NOMO-1 treated with DMSO at 0.1 percent for 48 hours (cell line): ENCODE measurements around the gene TIMM17A.

Source experiments
- DNase-seq: peaks from one replicate; lab custom pipeline; 2025; ENCODE audit not compliant: unreplicated experiment; lab: John Stamatoyannopoulos, UW

TIMM17A gene

DNA sequence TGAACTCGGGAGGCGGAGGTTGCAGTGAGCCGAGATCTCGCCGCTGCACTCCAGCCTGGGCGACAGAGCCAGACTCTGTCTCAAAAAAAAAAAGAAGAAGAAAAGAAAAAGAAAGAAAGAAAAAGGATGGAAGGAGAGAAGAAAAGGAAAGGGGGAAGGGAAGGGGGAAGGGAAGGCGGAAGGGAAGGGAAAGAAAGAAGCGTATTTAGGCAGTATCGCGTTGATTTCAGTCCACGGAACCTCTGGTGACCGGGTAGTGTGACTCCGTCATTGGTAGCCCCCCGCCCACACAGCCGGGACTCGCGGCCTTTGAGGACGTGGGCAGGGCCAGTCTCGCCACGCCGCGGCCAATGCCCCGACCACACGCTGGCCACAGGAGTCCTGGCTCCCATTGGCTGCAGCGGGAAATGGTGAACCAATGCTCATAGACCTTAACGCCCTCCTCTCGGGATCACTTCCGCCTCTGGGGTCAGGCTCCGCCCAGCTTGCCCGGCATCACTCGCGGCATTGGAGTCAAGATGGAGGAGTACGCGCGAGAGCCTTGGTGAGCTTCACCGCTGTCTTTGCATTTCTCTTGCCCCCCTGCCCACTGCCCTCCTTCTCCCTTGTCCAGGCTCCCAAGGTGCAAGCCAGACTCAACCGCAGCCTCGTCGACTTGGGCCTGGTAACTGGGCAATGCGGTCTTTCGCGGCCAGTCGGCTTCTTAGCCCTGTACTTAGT is at the start of gene TIMM17A:
TIMM17A (plus strand) TSS at position 495 of the 720 bp plus-strand sequence; CDS start at position 519, 24 bp downstream.
- DNase-seq = peak; percentile 98

DNA sequence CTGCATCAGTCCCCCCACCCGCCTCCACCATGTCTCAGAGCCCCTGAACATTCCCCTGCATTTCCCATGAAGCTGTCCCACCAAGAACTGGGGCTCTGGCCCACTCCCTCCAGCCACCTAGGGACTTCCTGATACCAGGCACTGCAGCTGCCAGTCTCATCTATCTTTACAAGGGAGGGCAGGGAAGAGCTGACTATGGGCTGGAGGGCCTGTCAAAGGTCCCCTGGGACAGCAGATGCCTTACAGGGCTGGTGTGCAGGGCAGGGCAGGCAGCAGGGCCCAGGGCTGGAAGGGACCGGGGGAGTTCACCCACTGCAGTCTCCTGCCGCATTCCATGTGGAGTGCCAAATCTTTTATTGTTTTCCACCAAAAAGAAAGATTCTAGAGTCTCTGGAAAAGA is 49.0 kb upstream of the TIMM17A start:
- no peak for DNase-seq

DNA sequence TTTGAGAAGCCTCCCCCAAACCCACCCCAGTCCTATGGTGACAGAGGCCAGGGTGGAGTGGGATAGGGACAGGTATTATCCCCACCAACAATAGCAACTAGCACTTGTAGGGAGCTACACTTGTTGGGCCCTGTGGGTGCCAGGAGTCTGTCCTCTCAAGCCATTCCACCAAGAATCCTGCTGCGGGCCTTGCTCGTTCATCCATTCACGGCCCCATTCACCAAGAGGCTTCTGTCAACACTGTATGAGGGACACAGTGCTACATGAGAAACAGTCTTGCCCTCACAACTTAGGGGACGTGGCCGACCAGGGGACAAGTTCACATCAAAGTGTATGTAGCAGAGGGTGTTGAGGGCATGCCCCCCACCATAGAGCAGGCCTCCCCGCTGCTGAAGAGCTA is 47.7 kb upstream of the TIMM17A start:
- no peak for DNase-seq

DNA sequence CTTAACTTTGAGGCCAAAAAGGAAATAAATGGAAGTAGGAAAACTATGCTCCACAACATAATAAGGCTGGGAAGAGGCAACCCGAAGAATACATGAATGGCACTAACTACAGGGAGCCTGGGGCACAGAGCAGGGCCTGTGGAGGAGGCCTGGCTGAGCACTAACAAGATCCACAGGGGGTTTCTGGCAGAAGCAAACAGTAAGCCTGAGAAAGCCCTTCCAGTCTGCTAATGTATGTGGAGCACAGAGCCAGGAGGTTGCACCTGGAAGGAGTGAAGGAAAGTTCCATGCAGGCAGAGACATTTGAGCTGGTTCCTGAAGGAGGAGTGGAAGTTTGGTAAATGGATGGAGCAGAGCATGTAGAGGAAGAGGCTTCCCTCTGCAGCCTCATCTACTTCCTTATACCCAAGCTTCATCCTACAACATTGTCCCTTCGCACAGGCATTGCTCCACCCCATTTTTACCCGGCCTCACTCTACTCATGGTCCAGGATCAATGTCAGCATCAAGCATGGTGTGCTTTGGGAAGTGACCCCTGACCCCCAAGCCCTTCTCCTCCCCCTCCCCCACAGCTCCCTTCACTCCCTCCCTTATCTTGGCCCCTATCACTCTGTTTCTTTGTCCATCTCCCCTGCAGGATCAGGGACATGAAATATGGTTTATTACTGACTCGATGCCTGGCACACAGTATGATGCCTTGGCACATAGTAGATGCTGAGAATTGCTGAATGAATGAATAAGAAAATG is 43.3 kb upstream of the TIMM17A start:
- no peak for DNase-seq

DNA sequence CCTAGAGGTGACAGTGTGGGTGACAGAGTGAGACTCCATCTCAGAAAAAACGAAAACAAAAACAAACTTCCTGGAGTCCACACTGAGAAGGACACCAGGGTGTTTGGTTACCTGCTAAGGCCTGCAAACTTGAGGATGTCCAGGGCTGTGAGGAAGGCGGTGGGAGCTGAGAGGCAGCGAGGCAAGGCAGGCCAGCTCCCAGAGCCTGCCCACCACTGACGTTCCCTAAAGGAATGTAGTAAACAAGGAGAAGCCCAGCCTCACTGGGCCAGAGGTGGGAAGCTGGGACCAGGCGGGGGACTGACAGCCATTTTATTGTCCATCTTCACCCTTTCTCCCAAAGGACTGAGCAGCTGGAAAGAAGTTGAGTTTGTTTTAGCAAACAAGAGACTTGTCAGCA is 42.5 kb upstream of the TIMM17A start:
- DNase-seq = no peak

DNA sequence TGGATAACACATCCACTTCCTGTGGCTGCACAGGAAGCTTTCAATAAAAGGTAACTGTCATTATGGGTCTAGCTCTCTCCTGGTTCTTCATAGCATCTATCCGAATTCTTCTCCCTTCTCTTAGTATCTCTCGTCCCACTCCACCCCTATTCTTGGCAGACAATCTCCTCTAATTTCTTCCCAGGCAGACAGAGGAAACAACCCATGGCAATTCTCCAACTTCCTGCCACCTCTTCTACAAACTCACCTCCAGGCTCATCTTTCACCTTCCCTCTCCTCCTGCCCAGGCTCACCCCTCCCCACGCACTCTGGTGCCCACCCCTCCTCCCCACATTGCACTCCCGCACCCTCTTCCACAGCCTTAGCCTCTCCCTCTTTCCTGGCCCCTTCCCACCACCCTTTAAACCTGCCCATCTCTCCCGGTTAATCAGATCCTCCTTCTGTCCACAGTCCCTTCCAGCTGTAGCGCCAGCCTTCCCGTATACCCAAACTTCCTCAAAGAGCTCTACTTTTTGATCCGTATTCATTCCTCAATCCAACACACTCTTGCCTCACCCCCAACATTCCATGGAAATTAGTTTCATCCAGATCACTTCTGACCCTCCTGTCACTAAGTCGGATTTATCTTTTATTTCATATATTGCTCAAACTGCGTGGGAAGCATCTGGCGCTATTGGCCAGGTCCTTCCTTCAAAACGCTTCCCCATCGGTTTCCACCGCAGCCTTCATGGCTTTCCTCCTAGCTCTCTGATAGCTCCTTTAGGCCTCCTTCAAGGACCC is 40.7 kb upstream of the TIMM17A start:
- DNase-seq = no peak

DNA sequence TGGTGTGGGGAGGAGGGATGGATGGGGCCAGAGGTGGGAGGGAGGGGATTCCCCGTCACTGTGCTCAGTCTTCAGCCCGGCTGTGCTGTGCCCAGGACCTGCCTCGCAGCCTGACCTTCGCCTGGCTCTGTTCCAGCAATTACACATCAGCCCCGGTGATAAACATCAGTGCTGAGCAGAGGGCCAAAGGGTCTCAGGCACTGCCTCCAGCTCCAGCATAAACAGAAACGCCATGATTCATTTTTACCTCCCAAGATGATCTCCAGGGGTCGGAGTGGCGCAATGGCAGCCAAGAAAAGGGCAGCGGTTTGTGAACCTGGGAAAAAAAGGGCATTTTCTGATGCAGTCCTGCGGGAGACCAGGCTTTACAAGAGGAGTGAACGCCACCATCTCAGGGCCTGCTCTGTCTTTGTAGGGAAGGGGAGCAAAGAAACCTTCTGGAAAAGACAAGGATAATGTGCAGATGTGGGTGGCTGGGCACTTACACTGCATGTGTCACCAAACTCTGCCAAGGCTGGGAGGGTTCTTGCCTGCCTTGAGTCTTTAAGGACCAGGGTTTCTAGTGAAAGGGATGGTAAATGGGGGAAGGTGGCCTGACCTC is 38.6 kb upstream of the TIMM17A start:
- no peak for DNase-seq

DNA sequence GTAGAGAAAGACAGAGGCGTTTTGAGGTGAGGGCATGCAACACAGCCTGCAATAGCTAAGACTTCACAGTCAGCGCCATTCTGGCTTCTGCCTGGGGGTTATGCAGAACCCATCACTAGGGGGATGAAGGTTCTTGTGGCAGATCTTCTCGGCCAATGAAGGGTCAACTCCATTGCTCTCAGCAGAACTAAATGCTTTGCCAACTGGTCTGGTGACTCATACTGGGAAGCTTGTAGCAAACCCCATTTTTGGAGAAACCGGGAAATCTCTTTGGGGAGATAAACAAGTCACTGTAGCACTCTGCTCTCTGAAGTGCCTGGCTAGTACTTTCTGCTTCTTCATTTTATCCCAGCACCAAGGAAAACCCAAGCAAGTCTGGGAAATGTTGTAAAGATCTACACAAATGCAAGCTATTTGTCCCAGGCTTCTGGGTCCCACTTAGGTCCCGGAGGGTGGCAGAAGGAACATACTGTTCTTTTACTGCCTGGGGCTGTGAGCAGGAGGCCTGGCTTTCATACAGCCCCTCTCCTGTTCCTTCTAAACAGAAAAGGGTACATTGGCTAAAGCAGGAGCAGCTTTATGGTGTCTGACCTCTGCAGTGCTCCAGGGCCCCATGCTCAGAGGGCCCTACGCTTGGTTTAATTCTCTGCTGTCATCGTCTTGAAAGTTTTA is 37.8 kb upstream of the TIMM17A start:
- DNase-seq = no peak

DNA sequence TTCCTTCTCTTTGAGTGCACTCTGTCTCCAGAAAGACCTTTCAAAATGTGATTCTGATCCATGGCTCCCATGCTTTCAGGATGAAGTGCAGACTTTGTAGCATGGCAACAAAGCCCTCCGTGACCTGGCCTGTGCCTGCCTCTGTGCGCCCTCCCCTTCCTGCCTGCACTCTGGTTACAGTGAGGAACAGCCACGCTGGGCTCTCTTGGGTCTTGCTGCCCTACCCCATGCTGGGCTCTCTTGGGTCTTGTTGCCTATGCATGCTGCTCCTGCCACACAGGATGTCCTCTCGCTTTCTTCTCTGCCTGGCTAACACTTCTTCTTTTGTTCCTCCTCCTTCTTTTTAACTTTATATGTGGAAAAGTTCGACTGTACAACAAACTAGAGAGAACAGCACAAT is 37.0 kb upstream of the TIMM17A start:
- no peak for DNase-seq

DNA sequence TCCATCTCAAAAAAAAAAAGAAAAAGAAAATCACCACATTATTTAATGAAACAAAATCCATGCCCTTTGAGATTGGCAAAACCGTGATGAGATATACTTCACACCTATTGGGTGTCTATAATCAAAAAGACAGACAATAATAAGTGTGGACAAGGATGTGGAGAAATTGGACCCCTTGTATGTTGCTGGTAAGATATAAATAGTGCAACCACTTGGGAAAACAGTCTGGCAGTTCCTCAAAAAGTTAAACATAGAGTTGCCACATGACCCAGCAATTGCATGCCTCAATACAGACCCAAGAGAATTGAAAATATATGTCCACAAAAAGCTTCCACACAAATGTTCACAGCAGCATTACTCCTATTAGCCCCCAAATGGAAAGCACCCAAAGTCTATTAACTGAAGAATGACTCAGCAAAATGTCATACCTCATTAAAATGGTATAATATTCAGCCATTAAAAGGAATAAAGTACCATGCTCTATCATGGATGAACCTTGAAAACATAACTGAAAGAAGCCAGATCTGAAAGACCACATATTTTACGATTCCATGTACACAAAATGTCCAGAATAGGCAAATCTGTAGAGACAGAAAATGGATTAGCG is 33.2 kb upstream of the TIMM17A start:
- no peak for DNase-seq

DNA sequence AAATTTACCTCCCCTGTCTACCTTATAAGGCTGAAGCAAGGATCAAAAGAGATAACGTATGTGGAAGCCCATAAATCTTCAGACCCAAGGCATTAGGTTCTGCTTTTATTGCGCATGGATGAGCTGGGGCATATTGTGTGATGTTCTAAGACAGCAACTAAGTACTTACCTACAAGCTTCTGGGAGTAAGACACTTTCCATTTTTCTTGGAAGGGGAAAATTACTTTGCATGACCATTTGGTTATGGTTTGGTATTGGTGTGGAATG is 30.1 kb upstream of the TIMM17A start:
- no peak for DNase-seq

DNA sequence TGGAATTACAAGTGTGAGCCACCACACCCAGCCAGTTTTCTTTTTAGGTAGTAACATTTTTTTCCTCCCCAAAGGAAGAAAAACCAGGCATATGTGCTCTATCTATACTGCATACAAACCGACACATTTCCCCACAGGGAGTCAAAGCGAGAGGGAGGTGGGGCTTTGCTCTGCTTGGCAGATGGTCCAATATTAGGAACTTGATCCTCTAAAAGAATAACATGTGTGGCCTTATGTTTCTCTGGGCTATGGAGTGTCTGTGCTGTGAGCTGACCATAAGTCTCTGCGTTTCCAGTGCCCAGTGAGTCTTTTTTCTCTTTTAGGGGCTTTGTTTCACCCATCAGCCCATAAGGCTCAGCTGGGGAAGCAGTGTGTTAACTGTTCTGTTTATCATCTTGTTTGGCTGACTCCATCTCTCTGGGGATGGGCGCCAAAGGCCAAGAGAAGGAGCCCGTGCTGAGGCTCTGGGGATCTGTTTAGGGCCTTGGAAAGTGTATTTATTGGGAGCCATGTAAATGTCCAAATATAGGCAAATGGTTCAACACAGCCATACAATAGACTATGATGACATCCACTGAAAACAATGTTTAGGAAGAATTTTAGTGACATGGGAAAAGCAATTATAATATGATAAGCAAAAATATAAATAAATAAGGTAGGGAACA is 29.2 kb upstream of the TIMM17A start:
- no peak for DNase-seq

DNA sequence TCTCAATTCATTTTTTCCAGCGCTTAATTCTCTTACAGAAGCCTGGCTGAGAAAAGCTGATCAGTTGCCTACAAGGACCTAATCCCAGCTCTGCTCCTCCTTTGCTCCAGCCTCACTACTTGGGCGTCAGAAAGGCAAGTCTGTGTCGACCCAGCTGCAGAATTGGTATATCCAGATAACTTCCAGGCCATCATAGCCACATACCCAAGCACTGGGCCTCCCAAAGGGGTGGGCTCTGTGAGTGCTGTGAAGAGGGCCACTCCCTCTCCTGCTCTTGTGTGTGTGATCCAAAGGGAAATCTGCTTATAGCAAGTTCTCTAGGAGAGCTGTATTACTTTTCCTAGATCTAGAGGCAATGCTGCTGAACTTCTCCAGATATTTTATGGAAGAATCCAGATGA is 27.0 kb upstream of the TIMM17A start:
- no peak for DNase-seq

DNA sequence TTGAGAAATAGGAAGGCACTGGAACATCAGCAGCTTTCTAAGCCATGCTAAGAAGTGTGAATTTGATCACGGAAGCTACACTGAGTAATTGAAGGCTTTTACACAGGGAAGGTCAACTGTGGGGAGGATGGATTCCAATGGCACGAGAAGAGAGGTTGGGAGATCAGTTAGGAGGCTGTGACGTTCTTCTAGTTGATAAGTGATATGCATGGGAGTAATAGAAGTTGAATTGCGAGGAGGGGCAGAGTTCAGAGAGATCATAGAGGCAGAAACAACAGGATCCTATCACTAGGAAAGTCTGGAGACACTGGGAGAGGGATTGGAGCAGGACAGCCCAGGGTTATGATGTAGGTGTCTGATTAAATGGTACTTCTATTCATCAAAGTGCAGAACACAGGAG is 25.2 kb upstream of the TIMM17A start:
- no peak for DNase-seq

DNA sequence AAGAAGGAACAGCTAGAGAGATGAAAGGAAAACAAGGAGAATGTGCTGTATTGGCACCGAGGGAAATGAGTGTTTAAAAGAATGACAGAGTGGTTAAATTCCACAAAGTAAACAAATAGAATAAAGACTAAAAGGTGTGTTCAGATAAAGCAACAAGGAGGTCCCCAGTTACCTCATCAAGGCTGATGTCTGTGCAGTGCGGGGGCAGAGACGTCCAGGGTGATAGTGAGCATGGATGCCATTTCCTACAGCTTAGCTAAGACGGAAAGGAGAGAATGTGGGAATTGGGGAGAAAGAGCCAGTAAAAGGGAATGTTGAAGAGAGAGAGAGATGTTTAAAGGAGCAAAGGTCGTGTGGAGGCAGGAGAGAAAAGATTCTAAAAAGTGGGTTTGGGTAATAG is 24.5 kb upstream of the TIMM17A start:
- DNase-seq = no peak

DNA sequence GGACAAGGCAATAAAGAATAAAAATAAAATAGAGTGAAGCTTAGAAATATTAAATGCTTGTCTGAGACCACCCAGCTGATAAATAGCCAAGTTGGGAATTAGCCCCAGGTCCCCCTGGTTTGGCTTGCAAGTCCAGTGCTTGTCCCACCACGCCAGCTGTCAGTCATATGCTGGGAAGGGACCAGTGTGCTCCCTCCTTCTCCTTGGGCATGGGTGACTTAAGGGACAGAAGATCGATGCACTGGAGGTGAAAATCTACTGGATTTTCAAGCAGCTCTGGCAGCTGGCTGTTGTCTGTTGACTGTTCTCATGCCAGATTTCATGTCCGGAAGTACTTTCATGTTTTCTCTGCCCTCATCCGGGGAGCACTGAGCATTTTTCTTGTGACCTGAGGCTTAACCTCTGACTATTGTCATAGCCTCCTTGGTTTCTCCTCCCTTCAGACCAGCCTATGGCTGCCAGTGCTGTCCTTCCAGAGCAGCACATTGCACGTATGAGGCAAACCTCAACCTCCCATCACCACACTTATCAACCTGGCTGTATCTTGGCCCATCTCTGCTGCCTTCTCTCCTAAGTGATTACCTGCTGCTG is 21.4 kb upstream of the TIMM17A start:
- DNase-seq = no peak

DNA sequence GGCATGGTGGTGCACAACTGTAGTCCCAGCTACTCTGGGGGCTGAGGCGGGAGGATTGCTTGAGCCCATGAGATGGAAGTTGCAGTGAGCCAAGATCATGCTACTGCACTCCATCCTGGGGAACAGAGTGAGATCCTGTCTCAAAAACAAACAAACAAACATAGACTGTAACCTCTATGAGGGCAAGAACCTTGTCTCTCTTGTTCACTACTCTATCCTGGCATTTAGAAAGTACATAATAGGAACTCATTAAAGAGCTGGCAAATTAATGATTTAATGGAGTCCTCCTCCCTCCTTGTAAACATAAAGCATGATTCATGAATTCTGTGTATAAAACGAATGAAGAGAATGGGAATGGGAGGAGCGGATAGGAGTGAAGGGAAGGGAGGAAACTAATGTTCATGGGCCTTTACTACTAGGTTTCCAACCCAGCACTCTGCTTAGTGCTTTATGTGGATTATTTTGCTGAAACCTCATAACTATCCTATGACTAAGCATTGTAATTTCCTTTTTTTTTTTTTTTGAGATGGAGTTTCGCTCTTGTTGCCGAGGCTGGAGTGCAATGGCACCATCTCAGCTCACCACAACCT is 17.6 kb upstream of the TIMM17A start:
- no peak for DNase-seq

DNA sequence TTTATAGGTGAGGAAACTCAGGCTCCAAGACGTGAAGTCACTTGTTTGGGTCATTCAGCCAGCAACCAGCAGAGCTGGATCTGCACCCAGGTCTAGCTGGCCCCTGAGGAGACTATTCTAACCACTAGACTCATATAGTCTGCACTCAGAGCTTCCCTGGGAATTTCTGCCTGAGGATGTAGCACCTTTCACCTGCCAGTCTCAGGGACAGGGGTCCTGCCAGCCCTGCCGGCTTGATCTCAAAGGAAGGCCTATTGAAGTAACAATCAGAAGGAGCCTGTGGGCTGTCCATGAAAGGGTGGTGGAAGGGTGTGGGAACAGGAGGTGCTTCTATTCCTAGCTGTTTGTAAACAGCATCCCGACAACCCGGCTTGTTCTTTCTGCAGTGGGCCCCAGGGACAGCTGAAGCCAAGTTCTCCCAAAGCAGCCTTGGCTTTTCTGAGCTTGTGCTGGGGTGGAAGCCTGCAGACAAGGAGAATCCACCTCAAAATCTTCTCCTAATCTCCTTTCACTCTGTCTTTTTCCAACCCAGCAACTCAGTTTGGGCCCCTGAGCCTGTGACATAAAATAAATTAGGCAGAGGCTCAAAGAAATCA is 16.8 kb upstream of the TIMM17A start:
- no peak for DNase-seq

DNA sequence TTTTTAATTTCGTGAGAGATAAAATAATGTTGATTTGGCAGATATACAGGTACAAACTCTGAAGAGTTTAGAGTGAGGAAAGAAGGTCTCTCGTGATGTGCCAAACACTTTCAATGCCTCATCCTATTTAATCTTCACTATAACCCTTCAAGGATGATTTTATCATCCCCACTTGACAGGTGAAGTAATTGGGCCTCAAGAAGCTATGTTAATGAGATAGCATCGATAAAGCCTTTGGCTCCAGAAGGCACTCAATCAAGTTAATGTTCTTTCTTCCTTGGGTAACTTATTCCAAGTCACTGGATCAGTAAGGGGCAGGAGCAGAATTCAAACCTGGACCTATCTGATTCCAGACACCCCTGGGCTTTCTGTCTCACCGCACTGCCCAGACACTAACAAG is 16.2 kb upstream of the TIMM17A start:
- DNase-seq = no peak
